Myocyte (in vitro differentiated cells): ENCODE data around the gene PLCB3. TPM values are rescaled to one million over a fixed set of nuclear protein-coding genes. Genes with fewer than 3 reads are reported as not detected.

ENCODE experiments used
- DNase-seq: peaks from one replicate; pipeline ENCODE4 v3.0.0-alpha.2; 2012; ENCODE audit warnings: low read depth
- polyA plus RNA-seq: library from polyadenylated mRNA; unstranded; fragments of >200 nt; gene quantifications from one replicate; pipeline ENCODE4 v1.2.1, GENCODE V29; 2012; ENCODE audit warnings: missing spikeins
- total RNA-seq: library from RNA; depleted of rRNA; stranded (reverse); fragments of >200 nt; gene quantifications from 2 replicates; pipeline ENCODE4 v1.2.3, GENCODE V29; 2014

The PLCB3 gene
- total RNA-seq, result 41.5 and 41.7 TPM in 2 replicates
- 30.8 TPM for polyA plus RNA-seq

GRCh38 chr11:64251016-64251752 is at the start of gene PLCB3:
Gene PLCB3, plus strand, starts transcription at chr11:64251530. Its CDS starts 120 bp downstream, at chr11:64251650.
- DNase-seq, result peak; percentile 54

GRCh38 chr11:64201543-64201942 is 49.8 kb upstream of the PLCB3 start:
- DNase-seq, result no peak

DNA sequence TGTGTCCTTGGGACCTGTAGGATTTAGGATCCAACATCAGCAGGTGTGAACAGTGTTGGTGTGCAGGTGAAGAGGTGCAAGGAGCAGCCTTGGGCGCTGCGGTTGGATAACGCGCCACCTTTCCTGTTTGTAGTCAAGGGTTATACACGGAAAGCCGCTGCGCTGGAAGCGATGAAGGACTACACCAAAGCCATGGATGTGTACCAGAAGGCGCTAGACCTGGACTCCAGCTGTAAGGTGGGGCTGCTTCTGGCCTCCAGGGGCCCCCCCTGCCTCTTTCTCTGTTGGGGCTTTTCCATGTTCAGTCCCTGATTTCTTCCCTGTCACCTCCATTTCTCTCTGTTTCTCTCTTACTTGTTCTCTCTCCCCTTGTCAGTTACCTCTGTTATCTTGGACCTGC is 48.3 kb upstream of the PLCB3 start:
- no peak for DNase-seq

- DNase-seq, result no peak
Measured at GRCh38 chr11:64203421-64204079, 47.8 kb upstream of the PLCB3 start.

- DNase-seq, result no peak
Measured at GRCh38 chr11:64204080-64204440, 47.3 kb upstream of the PLCB3 start.

DNA sequence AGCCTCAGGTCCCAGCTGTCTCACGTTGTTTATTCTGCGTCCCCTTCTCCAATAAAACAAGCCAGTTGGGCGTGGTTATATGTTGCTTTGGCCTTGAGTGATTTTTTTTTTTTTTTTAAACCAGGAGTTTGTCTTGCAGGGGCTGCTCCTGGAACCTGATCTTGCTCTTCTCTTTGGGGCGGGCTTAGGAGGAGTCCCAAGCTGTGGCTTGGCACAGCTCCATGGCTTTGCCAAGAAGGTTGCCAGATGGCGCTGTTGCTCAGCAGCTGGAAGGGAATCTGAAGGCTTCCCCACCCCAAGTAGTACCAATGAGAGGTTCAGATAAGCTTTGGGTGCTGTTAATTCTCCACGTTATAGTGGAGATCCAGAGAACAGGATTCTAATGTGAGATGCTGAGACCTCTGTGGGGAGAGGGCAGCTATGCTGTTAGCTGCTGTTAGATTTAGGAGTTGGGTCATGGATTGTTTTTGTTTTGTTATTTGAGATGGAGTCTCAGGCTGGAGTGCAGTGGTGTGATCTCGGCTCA is 46.8 kb upstream of the PLCB3 start:
- DNase-seq, result peak; percentile 98

DNA sequence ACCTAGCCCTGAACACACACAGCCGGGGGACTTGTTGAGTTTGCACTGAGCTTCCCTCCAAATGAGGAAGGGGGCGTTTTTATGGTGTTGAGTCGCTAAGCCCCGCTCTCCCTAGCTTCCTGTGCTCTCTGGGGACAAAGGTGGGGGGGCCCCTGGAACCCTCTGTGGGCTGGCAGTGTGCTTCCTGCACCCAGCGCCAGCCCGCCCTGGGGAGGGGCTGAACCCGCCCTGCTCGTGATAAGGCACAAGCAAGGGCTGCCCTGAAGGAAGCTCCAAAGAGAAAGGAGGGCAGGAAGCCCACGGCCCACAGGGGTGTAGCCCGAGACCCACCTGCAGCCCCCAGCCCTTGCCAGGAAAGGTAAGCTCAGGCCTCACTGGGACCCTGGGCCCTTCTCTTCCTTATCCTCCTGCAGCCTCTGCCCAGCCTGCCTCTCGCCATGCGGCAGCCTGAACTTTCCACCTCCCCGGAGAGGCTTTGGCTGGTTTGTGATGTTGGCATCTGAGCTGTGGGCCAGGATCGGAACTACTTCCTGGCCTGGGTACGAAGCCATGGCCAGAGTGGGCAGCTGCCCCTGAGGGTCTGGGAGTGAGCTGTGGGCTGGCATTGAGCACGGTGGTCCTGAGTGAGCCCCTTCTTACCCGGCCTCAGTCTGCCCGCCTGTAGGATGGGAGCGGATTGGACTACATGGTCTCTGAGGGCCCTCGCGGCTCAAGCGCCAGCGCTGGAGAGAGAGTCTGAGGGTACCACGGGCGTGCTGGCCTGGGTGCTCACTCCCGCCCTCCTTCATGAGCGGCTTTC is 44.7 kb upstream of the PLCB3 start, which contains the start of gene FERMT3:
TSS of gene FERMT3 (plus strand) at position 265 of the 799 bp plus-strand sequence. CDS start 644 bp downstream, outside the sequence.
- no peak for DNase-seq

- peak; percentile 86 for DNase-seq
Measured at GRCh38 chr11:64207256-64208085, 43.9 kb upstream of the PLCB3 start.

GRCh38 chr11:64208086-64208795 is 43.1 kb upstream of the PLCB3 start:
- DNase-seq, result peak; percentile 40

- no peak for DNase-seq
Measured at GRCh38 chr11:64208796-64209562, 42.4 kb upstream of the PLCB3 start.

DNA sequence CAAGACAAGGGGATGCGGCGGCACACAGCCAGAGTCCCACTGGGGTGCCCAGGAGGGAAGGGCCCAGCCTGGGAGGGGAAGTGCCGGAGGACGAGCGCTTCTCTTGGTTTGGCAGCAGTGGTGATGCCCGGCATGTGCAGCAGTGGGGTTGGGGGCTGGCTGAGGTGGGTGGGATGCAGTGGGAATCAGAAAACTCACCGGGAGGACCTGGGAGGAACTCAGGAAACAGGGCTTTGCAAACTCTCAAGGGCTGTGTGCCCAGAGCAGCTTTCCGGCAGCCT is 41.8 kb upstream of the PLCB3 start:
- no peak for DNase-seq

GRCh38 chr11:64210301-64211020 is 40.9 kb upstream of the PLCB3 start:
- DNase-seq, result no peak

GRCh38 chr11:64211181-64211872 is 40.0 kb upstream of the PLCB3 start:
- no peak for DNase-seq

GRCh38 chr11:64216879-64217278 is 34.5 kb upstream of the PLCB3 start:
- no peak for DNase-seq

- no peak for DNase-seq
Measured at GRCh38 chr11:64218628-64219353, 32.5 kb upstream of the PLCB3 start.

GRCh38 chr11:64219354-64219684 is 32.0 kb upstream of the PLCB3 start:
- no peak for DNase-seq

GRCh38 chr11:64219755-64220154 is 31.6 kb upstream of the PLCB3 start:
- DNase-seq, result no peak

DNA sequence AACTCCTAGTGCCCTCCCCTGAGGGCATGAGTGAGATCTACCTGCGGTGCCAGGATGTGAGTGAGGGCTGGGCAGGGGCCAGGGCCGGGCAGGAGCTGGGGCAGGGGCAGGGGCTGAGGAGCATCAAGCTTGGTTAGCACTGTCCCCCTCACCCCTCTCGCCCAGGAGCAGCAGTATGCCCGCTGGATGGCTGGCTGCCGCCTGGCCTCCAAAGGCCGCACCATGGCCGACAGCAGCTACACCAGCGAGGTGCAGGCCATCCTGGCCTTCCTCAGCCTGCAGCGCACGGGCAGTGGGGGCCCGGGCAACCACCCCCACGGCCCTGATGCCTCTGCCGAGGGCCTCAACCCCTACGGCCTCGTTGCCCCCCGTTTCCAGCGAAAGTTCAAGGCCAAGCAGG is 31.1 kb upstream of the PLCB3 start:
- DNase-seq, result no peak
